ENCODE results near the gene ZNF32. TPM values are rescaled to one million over a fixed set of nuclear protein-coding genes. Genes with fewer than 3 reads are reported as not detected.
A peak's percentile ranks its signal among the peaks of the same experiment; 100 is the strongest.

Gene ZNF32, protein sequence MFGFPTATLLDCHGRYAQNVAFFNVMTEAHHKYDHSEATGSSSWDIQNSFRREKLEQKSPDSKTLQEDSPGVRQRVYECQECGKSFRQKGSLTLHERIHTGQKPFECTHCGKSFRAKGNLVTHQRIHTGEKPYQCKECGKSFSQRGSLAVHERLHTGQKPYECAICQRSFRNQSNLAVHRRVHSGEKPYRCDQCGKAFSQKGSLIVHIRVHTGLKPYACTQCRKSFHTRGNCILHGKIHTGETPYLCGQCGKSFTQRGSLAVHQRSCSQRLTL
- total RNA-seq (2014; rRNA removed; shearing (Covaris generic)) = 31.2 and 31.8 TPM in 2 replicates
- polyA plus RNA-seq (2015; cell fraction: cytosol; rRNA removed) = 16.2 and 20.9 TPM in 2 replicates
- 7.6 and 8.9 TPM in 2 replicates for polyA plus RNA-seq (2015; cell fraction: nucleus; rRNA removed)

DNA sequence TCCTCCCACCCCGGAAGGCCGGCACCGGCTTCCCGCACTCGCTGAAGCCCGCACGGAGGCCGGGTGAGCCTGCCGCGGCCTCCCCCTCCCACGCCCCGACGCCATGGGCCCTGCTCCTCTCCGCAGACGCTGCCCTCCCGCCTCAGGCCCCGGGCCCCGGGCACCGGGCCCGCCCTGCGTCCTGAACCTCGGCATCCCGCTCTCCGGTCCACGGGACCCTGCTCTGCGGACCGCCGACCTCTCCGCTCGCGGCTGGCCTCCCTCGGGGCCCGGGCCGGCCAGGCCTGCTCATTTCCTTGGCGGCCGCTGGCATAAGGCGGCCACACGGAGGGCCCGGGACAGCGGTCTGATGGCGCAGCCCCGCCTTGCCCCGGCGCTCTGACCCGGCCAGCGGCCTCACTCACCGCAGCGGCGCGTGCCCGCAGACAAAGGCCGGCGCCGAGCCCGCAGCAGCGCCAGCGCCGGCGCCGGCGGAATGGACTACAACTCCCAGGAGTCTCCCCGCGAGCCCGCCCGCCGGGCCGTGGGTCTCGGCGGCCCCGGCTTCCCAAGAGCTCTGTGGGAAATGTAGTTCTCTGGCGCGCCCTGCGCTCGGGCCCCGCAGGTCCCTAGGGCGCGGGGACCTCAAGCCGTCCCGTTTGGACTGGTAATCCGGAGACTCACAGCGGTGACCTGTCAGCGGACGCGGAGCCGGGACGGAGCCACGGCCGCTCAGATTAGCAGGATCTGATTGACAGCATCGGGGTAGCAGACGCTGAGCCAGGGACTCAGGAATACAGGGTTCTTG lies at the start of gene ZNF32:
Gene ZNF32 (minus strand): TSS at position 484 of the 787 bp plus-strand sequence. CDS start 2,748 bp downstream, outside the sequence.
- DNase-seq (ENCODE audit: low read depth) = peak; percentile 70

DNA sequence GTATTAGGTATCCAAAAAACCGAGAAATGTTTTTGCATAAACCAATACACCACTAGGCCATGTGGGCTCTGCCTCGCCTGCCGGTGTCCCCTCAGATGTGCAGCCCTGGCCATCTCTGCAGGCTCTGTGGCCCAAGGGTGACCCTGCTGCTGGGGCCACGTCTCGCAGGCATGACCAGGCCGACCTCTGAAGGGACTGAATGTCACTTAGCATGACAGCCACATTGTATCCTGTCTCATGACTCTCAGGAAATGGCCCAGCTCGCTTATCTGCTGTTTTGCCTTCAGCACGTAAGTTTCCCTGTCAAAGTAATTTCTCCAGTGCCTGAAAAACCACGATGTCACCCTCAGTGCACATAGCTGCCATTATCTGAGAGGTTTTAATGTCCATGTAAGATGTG lies 49.5 kb upstream of the ZNF32 start:
- DNase-seq (ENCODE audit: low read depth) = no peak

DNA sequence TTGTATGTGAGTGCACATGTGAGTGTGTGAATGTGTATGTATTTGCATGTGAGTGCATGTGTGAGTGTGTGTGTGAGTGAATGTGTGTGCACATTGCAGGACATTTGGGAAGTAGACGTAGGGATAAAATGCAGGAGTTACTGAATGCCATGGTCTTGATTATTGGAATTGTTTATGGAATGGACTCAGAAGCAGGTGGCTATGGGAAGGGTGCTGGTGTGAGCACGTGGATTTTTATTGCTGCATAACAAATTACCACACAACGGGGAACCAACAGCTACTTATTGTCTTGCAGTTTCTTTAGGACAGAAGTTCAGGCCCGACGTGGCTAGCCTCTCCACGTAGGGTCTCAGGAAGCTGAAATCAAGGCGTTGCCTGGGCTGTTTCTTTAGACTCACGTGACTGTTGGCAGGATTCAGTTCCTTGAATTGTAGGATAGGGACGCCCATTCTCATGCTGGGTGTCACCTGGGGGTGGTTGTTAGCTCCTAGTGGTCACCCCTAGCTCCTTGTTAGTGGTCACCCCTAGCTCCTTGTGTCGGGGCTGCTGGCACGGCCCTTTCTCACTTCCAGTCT lies 48.3 kb upstream of the ZNF32 start:
- no peak for DNase-seq (ENCODE audit: low read depth)

DNA sequence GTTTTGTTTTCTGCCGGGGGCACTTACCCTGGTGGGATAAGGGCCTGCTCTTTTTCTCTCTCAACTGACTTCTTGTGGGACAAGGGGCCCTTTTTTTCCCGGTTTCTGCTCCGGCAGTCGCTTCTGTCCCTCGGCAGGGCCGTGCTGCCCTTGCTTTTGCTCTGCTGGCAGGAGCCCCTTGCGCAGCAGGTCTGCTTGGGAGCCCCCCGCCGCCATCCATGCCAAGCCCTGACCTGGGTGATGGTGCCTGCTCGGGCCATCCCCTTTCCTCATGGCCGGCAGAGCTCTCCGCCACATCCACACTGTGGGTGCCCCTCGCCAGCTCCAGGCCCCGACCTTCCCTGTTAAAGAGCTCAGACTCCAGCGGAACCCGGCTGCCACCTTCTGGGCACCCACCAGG lies 47.0 kb upstream of the ZNF32 start:
- no peak for DNase-seq (ENCODE audit: low read depth)

DNA sequence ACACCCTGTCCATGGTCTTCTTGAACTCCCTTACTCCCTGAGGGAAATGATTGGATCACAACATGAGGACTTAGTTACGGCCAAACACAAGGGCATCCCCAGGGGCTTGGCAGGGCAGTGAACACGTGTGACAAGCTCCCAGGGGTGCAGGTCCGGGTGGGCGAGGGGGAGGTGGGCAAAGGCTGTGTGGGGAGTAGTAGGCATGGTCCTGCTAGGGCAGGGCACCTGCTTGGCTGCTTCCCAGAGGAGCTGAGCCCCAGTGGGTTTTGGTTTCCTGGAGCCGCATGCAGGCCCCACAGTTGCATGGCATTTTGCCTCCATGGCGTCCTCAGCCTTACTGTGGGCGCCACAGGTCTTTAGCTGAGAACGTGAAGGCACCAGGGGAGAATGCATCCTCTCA lies 46.6 kb upstream of the ZNF32 start:
- DNase-seq (ENCODE audit: low read depth) = no peak

DNA sequence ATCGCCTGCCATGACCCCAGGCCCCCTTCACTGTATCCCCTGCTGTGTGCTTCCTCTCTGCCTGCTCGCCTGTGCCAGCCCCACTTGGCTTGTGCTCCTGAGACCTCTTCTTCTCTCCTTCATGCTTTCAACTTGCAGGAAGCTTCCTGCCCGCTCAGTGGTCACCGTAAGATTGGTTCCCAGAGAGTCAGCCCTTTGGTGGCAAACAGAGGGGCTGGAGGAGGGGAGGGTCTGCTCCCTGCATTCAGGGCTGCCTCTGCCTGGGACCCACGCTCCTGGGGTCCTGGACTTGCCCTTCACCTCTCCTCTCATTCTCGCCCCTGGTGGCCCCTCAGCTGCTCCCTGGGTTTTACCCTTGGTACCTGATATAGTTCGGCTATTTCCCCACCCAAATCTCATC lies 45.8 kb upstream of the ZNF32 start:
- DNase-seq (ENCODE audit: low read depth) = no peak

DNA sequence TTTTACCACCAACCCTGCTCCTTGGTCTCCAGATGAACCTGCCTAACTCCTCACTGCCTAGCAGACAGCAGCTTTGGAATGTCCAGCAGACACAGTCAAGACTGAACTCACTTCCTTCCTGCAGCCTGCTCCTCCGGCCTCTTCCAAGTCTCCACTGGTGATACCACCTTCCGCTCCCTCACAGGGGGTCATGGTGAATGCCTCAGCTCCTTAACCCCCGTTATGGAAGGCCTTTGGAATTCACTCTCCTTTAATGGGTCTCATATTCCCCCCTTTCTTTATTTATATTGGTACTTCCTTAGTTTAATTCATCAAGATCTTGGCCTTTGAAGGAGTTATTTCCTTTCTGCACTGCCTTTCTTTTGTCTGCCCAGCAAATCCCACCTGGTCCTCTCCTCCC lies 44.9 kb upstream of the ZNF32 start:
- no peak for DNase-seq (ENCODE audit: low read depth)

DNA sequence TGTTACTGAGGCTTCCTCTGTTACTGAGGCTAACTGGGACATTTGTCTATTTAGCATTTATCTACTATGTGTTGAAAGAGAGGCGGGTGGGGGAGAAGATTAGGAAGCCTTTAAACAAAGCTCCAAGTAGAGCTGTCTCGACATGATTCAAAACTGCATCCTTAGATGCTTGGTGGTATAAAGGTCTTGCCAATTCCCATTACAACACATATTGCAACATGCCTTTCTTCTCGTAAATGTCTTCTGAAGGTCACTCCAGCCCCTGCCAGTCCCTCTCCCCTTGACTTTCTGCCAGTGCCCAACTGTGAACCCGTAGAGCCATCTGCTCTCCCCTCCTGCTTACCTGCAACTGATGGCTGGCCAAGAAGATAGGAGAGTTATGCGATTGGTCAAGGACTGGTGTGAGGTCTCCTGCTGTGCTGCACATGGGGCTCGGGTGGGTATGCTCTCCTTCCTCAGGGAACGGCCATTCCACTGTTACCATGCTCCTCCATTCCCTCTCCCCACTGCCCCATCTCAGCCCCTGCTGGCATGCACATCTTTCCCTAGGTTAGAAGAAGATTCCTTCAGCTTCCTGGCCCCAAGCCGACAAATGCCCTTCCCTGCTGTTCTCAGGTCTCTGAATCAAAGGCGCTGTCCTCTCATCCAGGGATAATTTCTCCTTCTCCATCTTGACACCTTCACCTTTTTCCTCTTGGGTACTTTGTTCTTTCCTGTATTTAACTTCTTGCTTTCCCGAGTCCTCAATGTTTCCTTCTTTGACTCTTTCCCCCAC lies 43.6 kb upstream of the ZNF32 start:
- no peak for DNase-seq (ENCODE audit: low read depth)

DNA sequence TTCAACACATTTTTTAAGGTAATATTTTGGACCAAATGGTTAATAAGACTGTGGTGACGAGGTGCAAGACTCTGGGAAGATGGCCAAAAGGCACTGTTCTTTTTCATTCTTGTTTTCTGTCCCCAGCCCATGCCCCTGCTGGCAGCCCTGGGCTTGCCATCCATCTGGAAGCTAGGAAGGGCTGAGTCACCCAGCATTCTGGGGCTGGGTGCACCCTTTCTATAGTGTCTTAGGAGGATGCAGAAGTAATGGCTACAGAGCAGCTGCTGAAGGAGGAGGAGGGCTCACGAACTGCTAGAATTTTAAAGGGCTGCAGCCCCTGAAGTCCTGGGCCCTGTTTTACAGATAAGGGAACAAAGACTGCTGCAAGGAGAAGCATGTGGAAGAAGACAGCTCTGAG lies 42.8 kb upstream of the ZNF32 start:
- no peak for DNase-seq (ENCODE audit: low read depth)

DNA sequence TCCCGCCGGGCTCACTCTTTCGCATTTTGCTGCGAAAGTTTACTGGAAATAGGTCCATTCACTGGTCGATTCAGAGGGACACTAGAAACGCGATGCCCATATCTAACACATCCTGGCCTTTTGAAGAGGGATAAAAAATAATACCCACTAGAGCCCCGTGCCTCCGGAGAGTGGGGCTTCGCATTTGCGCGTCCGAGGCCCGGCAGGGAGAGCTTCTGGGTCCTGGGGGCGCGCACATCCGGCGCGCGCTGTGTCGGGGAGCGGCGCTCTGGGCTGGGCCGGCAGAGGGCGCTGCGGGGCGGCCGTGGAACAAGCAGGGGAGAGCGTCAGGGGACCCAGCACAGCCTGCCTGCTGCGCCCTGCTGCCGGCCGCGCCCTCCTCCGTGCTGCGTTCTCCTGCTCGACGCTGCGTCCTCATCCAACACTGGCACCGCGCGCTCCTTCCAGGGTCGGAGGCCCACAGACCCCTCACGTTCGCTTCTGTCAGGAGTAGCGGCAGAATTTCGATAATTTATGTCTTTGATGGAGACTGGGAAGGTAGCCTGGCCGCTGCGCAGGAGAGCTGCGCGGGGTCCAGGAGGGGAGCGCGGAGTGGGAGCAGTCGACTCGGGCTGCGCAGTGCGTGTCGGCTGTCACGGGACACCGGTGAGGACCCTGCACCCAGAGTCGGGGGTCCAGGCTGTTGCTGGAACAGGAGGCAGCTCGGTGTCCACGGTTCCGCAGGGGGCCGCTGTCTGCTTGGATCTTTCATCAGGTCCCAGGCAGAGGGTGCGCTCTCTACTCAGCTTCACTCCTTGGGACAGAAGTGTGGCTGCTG lies 41.5 kb upstream of the ZNF32 start:
- peak; percentile 45 for DNase-seq (ENCODE audit: low read depth)

DNA sequence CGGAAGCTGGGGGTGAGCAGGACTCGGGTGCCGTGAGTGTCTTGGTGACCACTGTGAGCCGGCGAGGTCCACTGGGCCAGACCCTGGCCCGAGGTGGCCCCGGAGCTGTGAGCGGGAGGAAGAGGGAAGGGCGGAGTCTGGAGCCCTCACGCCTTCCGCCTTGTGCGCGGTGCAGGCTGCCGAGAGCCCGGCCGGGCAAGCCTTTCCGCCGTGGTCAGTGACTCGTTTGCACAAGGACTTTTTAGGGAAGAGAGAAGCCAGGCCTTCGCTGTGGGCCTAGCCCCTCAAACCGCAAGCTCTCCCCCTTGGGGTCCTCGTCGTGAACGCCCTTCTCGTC lies 40.9 kb upstream of the ZNF32 start:
- DNase-seq (ENCODE audit: low read depth) = no peak

DNA sequence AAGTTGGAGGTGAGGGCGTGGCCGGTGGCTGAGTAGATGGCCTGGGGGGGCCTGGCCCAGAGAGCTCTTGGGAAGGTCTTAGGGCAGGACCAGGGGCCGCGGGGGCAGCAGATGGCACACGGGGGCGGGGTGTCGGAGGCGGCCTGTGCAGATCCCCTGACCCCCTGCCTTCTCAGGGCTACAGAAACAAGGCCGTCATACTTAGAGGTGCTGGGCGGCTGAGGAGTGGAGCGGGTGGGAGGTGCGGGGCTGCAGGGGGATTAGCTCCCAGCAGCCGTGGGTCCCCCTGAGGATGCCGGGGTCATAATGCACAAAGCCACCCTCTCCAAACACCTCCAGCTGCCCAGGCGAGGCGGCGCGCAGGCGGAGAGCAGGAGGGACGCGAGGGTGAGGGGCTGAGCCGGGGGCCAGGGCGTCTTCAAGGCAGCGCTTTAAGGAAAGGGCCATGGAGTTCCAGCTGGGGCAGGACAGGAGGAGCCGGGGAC lies 40.4 kb upstream of the ZNF32 start:
- DNase-seq (ENCODE audit: low read depth) = no peak

DNA sequence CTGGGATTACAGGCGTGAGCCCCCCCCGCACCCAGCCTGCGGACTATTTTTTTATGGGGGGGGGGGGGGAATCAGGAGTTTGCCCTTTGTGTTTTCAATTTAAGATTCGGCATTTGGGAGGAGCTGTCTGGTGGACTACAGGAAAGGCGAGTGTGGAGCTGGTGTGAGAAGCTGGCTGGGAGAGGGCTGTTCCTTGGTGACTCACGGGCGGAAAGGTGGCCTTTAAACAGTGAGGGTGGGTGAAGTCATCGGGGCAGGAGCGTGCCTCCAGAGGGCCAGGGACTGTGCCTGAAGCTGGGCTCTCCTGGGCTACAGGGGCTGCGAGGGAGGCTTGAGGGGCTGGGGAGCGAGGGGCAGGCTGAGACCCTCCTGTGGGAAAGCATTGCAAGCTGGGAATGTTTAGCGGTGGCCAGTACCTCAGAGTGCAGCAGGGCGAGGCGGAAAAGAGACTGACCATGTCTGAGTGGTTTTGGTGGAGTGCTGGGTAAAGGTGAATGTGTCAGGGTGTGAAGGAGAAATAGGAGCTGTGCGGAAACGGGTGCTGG lies 39.7 kb upstream of the ZNF32 start:
- peak; percentile 41 for DNase-seq (ENCODE audit: low read depth)

DNA sequence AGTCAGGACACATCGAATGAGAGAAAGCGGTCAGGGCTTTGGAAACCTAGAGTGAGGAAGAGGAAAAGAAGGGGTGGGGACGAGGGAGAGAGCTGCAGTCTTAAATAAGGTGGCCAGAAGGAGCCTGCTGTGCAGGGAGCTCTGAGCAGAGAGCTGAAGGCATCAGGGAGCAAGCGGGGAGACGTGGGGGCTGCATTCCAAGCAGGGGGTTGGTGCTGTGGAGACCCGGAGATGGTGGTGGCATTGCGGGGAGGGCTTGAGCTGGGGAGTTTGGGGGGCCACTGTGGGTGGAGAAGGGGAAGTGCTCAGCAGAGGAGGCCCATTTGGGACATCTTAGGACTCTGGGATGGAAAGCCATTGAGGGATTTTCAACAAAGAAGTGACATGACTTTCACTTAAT lies 38.7 kb upstream of the ZNF32 start:
- DNase-seq (ENCODE audit: low read depth) = no peak

DNA sequence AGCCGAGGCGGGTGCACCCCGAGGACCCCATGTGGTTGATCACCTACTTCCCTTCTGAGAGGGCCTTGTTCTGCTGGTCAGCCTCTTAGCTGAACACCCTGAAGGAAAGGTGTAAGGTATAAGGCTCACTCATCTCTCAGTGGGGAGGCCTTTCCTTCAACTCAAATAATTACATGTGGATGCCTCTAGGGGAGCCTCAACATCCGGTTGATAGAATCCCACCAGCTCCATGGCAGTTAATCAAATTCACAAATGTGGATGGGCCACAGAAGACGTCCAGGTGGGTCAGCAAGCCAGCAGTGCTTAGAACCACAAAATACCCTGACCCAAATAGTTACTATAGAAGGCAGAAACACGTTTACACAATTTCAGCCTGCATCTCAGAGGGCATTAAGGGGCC lies 37.7 kb upstream of the ZNF32 start:
- no peak for DNase-seq (ENCODE audit: low read depth)

DNA sequence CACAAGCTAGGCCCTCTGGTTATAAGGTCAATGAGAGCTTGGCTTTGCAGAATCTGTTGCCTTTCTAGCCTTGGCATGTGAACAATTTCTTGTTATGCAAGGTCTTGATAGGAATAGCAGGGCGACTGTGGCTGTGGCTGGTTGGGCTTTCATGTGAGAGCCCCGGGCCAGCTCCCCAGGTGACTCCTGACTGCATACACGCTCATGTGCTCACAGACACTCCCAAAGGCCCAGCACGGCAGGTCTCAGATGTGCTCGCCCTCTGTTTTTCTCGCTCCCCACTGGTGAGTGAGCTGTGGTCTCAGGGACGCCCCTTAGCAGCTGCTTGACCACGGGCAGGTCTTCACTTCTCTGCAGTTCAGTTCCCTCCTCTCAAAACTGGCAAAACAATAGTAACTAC lies 37.1 kb upstream of the ZNF32 start:
- DNase-seq (ENCODE audit: low read depth) = no peak

DNA sequence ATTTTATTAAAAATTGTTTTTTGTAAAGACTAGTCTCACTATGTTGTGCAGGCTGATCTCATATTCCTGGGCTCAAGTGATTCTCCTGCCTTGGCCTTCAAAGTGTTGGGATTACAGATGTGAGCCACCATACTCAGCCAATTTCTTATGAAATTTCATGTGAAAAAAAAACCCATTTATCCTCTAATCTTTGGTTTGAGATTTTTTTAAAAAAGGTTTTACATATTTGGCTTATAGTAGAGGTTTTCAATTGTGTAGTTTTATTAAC lies 35.5 kb upstream of the ZNF32 start:
- no peak for DNase-seq (ENCODE audit: low read depth)

DNA sequence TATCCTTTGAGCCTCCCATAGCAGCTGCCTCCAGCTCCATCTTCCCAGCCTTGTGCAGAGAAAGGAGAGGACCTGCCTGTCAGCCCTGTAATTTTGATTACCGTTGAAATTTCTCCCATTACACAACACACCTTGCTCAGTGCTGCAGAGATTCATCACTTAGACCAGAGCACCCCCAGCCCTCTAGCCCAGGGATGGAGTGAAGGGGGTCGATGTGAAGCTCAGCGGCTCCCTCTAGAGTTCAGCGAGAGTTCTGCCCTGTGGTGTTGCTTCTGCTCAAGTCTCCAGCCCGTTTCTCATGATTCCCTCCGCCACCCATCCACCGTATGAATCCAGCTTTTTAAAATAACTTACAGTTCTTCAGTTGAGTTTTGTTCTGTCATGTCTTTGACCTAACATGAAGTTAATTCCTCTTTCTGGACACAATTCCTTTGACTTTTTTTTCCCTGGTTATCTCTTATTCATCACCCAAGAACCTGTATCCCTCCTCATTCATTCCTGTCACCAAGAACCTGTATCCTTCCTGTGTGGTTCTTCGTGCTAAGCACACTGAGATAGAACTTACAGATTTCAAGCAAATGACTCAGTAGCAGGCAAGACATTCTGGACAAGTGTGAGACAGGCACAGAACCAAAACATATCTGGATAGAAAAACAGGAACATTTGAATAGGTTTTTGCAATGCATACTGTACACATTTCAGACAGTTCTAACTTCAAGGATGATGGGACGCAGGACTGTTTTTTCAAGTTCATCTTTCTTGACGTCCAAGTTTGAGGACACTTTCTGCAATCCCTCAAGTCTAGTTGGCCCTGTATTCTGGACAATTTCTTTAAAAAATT lies 35.0 kb upstream of the ZNF32 start:
- DNase-seq (ENCODE audit: low read depth) = peak; percentile 18

DNA sequence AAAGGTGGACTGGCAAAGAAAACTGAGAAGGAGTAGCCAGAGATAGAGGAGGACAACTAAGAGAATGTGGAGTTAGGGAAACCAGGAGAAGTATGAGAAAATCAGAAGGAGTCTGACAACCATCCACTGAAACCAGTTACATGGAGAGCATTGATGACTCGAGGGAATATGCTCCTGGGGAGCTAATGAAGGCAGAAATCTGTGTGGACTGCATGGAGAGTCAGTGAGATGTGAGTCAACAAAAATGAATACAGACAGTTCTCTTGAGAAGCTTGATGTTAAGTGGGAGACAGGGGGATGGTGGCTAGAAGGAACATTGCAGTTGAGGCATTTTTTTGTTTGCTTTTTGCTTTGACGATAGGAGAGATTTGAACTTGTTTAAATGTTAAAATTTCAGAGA lies 34.3 kb upstream of the ZNF32 start:
- DNase-seq (ENCODE audit: low read depth) = no peak

DNA sequence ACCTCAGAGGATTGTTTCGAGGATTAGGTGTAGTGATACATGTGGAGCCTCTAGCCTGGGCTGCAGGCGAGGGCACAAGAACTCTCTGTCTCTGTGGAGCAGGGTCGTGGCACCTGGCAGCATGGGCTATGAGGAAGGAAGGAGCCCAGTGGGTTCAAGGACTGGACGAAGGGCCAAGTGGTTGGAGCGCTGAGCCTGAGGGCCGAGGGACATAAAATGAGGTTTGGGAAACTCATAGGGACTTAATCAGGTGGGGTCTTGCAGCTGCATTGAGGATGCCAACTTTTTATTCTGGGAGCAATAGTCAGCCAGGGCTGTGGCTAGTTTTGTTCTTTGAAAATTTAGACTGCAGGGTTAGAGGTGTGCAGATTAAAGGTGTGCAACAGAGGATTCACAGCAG lies 33.0 kb upstream of the ZNF32 start:
- DNase-seq (ENCODE audit: low read depth) = no peak
